DOHH2 (cell line): Measurements from ENCODE around the gene WDFY4.

ENCODE experiments used
- EZH2phosphoT487 ChIP-seq: fragments of 200-600 bp; sonication (generic); IDR thresholded peaks from 2 replicates; pipeline ENCODE4 v1.6.1; 2017; ENCODE audit warnings: borderline replicate concordance, mild to moderate bottlenecking, antibody characterized with exemption, low read length, moderate library complexity, mixed read lengths
- TF ChIP-seq, protein P1 (sequence below): fragments of 200-600 bp; sonication (generic); IDR thresholded peaks from one replicate; pipeline ENCODE4 v1.5.1; 2014; ENCODE audit warnings: antibody characterized with exemption, mild to moderate bottlenecking, low read depth, low read length; ENCODE audit not compliant: poor library complexity, severe bottlenecking

- TF ChIP-seq, protein P1, sequence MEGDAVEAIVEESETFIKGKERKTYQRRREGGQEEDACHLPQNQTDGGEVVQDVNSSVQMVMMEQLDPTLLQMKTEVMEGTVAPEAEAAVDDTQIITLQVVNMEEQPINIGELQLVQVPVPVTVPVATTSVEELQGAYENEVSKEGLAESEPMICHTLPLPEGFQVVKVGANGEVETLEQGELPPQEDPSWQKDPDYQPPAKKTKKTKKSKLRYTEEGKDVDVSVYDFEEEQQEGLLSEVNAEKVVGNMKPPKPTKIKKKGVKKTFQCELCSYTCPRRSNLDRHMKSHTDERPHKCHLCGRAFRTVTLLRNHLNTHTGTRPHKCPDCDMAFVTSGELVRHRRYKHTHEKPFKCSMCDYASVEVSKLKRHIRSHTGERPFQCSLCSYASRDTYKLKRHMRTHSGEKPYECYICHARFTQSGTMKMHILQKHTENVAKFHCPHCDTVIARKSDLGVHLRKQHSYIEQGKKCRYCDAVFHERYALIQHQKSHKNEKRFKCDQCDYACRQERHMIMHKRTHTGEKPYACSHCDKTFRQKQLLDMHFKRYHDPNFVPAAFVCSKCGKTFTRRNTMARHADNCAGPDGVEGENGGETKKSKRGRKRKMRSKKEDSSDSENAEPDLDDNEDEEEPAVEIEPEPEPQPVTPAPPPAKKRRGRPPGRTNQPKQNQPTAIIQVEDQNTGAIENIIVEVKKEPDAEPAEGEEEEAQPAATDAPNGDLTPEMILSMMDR, result no peak
- no peak for TF ChIP-seq EZH2phosphoT487
Measured at GRCh38 chr10:48856855-48857254, 172.2 kb downstream of the WDFY4 start.
